Kidney epithelial cell (primary cell): Measurements from ENCODE around the gene DDAH2. TPM values are rescaled to one million over a fixed set of nuclear protein-coding genes. Genes with fewer than 3 reads are reported as not detected.

Experiments used
- DNase-seq: peaks from one replicate; pipeline ENCODE4 v3.0.0-alpha.2; 2010; ENCODE audit warnings: low read depth
- H3K27me3 ChIP-seq: 2 replicates; pipeline ENCODE4 v1.6.0; 2011; ENCODE audit warnings: low read length; ENCODE audit not compliant: control insufficient read depth, insufficient read depth
- H3K36me3 ChIP-seq: 2 replicates; pipeline ENCODE4 v1.5.1; 2011; ENCODE audit warnings: low read length; ENCODE audit not compliant: control insufficient read depth, insufficient read depth
- H3K4me3 ChIP-seq: 2 replicates; pipeline ENCODE4 v1.5.1; 2011; ENCODE audit warnings: low read depth, mild to moderate bottlenecking, control low read depth, low read length
- CTCF ChIP-seq: IDR thresholded peaks from 2 replicates; pipeline ENCODE4 v1.5.1; 2011; ENCODE audit warnings: mild to moderate bottlenecking, moderate library complexity, low read length, control low read depth, inconsistent platforms; ENCODE audit not compliant: insufficient read depth, poor library complexity, severe bottlenecking
- total RNA-seq: library from RNA; depleted of rRNA; stranded (reverse); fragments of >200 nt; gene quantifications from 2 replicates; pipeline ENCODE4 v1.2.3, GENCODE V29; 2015

The DDAH2 gene
- total RNA-seq, 1 donor from 2014 or later: 106 TPM

GRCh38 chr6:31775633-31776484, 46.8 kb upstream of the DDAH2 start:
- Histone ChIP-seq H3K4me3 (no peak overlapping the region), H3K27me3 (no peaks in the 10 kb centered on the region), H3K36me3 (peaks cover 2% of the 10 kb centered on the region)
- no peak for TF ChIP-seq CTCF
- no peak for DNase-seq

- H3K36me3 ChIP-seq: peaks cover 2% of the 10 kb centered on the region
- DNase-seq: no peak
- H3K4me3 ChIP-seq: no peak overlapping the region
- H3K27me3 ChIP-seq: no peaks in the 10 kb centered on the region
- TF ChIP-seq CTCF: no peak
Measured at GRCh38 chr6:31775184-31775583, 46.1 kb upstream of the DDAH2 start.

GRCh38 chr6:31771992-31772358, 42.9 kb upstream of the DDAH2 start:
- Histone ChIP-seq H3K4me3 (no peak overlapping the region), H3K36me3 (no peaks in the 10 kb centered on the region), H3K27me3 (no peaks in the 10 kb centered on the region)
- DNase-seq: no peak
- TF ChIP-seq CTCF: no peak

GRCh38 chr6:31770860-31771259, 41.8 kb upstream of the DDAH2 start:
- Histone ChIP-seq H3K4me3 (no peak overlapping the region), H3K27me3 (no peaks in the 10 kb centered on the region), H3K36me3 (no peaks in the 10 kb centered on the region)
- DNase-seq: no peak
- no peak for TF ChIP-seq CTCF

- DNase-seq: no peak
- TF ChIP-seq CTCF: peak; percentile 84
- no peaks in the 10 kb centered on the region for H3K27me3 ChIP-seq
- H3K4me3 ChIP-seq: no peak overlapping the region
- H3K36me3 ChIP-seq: no peaks in the 10 kb centered on the region
Measured at GRCh38 chr6:31769684-31770371, 40.7 kb upstream of the DDAH2 start.
